K562 (cell line): ENCODE results near the gene SYT3. TPM values are rescaled to one million over a fixed set of nuclear protein-coding genes. Genes with fewer than 3 reads are reported as not detected.
A peak's percentile ranks its signal among the peaks of the same experiment; 100 is the strongest.

Experiments
- BCOR ChIP-seq: fragments of 450-650 bp; IDR thresholded peaks from 2 replicates; pipeline ENCODE4 v1.6.1; 2016
- CBFA2T3 ChIP-seq: fragments of 450-650 bp; IDR thresholded peaks from 2 replicates; pipeline ENCODE4 v1.6.1; 2017
- CBX3 ChIP-seq, 2 experiments: IDR thresholded peaks; 1 replicate in 1 of 2; 2 replicates in 1 of 2; pipeline ENCODE4 v1.6.1; 2012; ENCODE audit warnings: inconsistent platforms in 2 of 2, low read length in 2 of 2, borderline replicate concordance in 1 of 2, control low read depth in 1 of 2
- CHD1 ChIP-seq: fragments of 200-600 bp; sonication (generic); IDR thresholded peaks from one replicate; pipeline ENCODE4 v1.6.1; 2012; ENCODE audit warnings: mild to moderate bottlenecking, moderate library complexity, low read length, inconsistent platforms
- ESRRB ChIP-seq: fragments of 250-450 bp; sonication (Bioruptor Pico); IDR thresholded peaks from 2 replicates; pipeline ENCODE4 v1.5.0; 2020; ENCODE audit warnings: mild to moderate bottlenecking, moderate library complexity, borderline replicate concordance
- FOXA1 ChIP-seq: fragments of 450-650 bp; IDR thresholded peaks from 2 replicates; pipeline ENCODE4 v1.6.1; 2016; ENCODE audit warnings: mild to moderate bottlenecking, borderline replicate concordance
- GTF2E2 ChIP-seq: fragments of 200-800 bp; sonication (Bioruptor generic); IDR thresholded peaks from 2 replicates; pipeline ENCODE4 v1.6.1; 2016; ENCODE audit warnings: missing genetic modification characterization, missing compliant biosample characterization
- KDM5B ChIP-seq: fragments of 200-600 bp; sonication (generic); IDR thresholded peaks from 2 replicates; pipeline ENCODE4 v1.6.1; 2012; ENCODE audit warnings: low read depth, mild to moderate bottlenecking, moderate library complexity, low read length, control low read depth, inconsistent platforms; ENCODE audit not compliant: insufficient replicate concordance
- L3MBTL2 ChIP-seq: fragments of 450-650 bp; IDR thresholded peaks from 2 replicates; pipeline ENCODE4 v1.6.1; 2016; ENCODE audit warnings: mild to moderate bottlenecking, moderate library complexity
- MAFF ChIP-seq: IDR thresholded peaks from 2 replicates; pipeline ENCODE4 v1.6.1; 2012; ENCODE audit warnings: low read length, improper control_type of control experiment
- NR3C1 ChIP-seq: sonication (generic); formaldehyde crosslinking; IDR thresholded peaks from 2 replicates; pipeline ENCODE4 v1.8.1; 2022; ENCODE audit warnings: missing genetic modification reagents
- PML ChIP-seq: IDR thresholded peaks from 2 replicates; pipeline ENCODE4 v1.6.1; 2012; ENCODE audit warnings: low read length, inconsistent platforms
- PTBP1 ChIP-seq: fragments of 200-400 bp; formaldehyde crosslinking; IDR thresholded peaks from 2 replicates; pipeline ENCODE4 v1.6.1; 2017; ENCODE audit warnings: low read depth, low read length
- RAD21 ChIP-seq, 2 experiments: fragments of 250-450 bp in 1 of 2; fragments of 450-650 bp in 1 of 2; sonication (Bioruptor Pico) in 1 of 2; formaldehyde crosslinking in 1 of 2; IDR thresholded peaks in 1 of 2; conservative IDR thresholded peaks in 1 of 2; 2 replicates each; pipeline versions ENCODE4 v1.4.0 to v1.8.0; 2020 to 2022; ENCODE audit warnings: mild to moderate bottlenecking in 2 of 2, moderate library complexity in 1 of 2
- RAD51 ChIP-seq: fragments of 450-650 bp; IDR thresholded peaks from 2 replicates; pipeline ENCODE4 v1.7.1; 2016; ENCODE audit warnings: low read depth, mild to moderate bottlenecking, borderline replicate concordance
- RNF219 ChIP-seq: fragments of 250-450 bp; sonication (Bioruptor Pico); IDR thresholded peaks from 2 replicates; pipeline ENCODE4 v1.5.0; 2022; ENCODE audit warnings: mild to moderate bottlenecking
- SIX5 ChIP-seq, 2 experiments: IDR thresholded peaks; 2 replicates each; pipeline ENCODE4 v1.6.1; 2011; ENCODE audit warnings: low read length in 2 of 2, borderline replicate concordance in 1 of 2, low read depth in 1 of 2, mild to moderate bottlenecking in 1 of 2, moderate library complexity in 1 of 2; ENCODE audit not compliant: insufficient read depth in 1 of 2
- SMARCA5 ChIP-seq: fragments of 450-650 bp; IDR thresholded peaks from 2 replicates; pipeline ENCODE4 v1.6.1; 2016
- SMARCB1 ChIP-seq: IDR thresholded peaks from 2 replicates; pipeline ENCODE4 v1.6.1; 2011; ENCODE audit warnings: improper control_type of control experiment, low read depth; ENCODE audit not compliant: insufficient read length
- SRSF9 ChIP-seq: fragments of 200-400 bp; formaldehyde crosslinking; IDR thresholded peaks from 2 replicates; pipeline ENCODE4 v1.6.1; 2017; ENCODE audit warnings: low read depth, low read length, borderline replicate concordance
- USF2 ChIP-seq: sonication (generic); formaldehyde crosslinking; IDR thresholded peaks from 2 replicates; pipeline ENCODE4 v1.5.0; 2020; ENCODE audit warnings: missing genetic modification reagents
- YY1 ChIP-seq, 3 experiments: IDR thresholded peaks; 2 replicates each; pipeline ENCODE4 v1.6.1; 2011; ENCODE audit warnings: low read length in 2 of 3, mild to moderate bottlenecking in 2 of 3, moderate library complexity in 2 of 3, borderline replicate concordance in 1 of 3, control low read depth in 1 of 3, low read depth in 1 of 3; ENCODE audit not compliant: insufficient read depth in 3 of 3, insufficient replicate concordance in 2 of 3, control insufficient read depth in 1 of 3, insufficient read length in 1 of 3; ENCODE audit errors: extremely low read depth in 1 of 3
- ZEB2 ChIP-seq: fragments of 450-650 bp; IDR thresholded peaks from 2 replicates; pipeline ENCODE4 v1.6.1; 2016
- ZNF253 ChIP-seq: fragments of 250-450 bp; sonication (Bioruptor Pico); conservative IDR thresholded peaks from 2 replicates; pipeline ENCODE4 v1.6.1; 2021; ENCODE audit warnings: mild to moderate bottlenecking
- ZNF280A ChIP-seq: fragments of 450-650 bp; IDR thresholded peaks from 2 replicates; pipeline ENCODE4 v1.6.1; 2018; ENCODE audit warnings: mild to moderate bottlenecking, low read depth; ENCODE audit not compliant: partially characterized antibody
- ZNF778 ChIP-seq: fragments of 450-650 bp; formaldehyde crosslinking; IDR thresholded peaks from 2 replicates; pipeline ENCODE4 v1.4.0; 2020; ENCODE audit warnings: mild to moderate bottlenecking, moderate library complexity
- polyA plus RNA-seq, 8 experiments: library from polyadenylated mRNA; depleted of rRNA in 4 of 8; stranded (reverse) in 5 of 8; unstranded in 3 of 8; fragments of >200 nt; fragmentation: Nextera tagmentation in 2 of 8; fragmentation: Illumina TruSeq in 1 of 8; extraction: Ambion mirVana in 2 of 8; extraction: Trizol in 1 of 8; gene quantifications; 2 replicates each; pipeline versions ENCODE4 v1.2.1 to v1.2.3, GENCODE V29; 2011 to 2014; ENCODE audit warnings: inconsistent platforms in 1 of 8, missing spikeins in 1 of 8
- total RNA-seq, 7 experiments: library from RNA; depleted of rRNA in 6 of 7; stranded (reverse); fragments of >200 nt in 6 of 7; fragmentation: Illumina TruSeq in 2 of 7; extraction: Trizol in 2 of 7; gene quantifications; 2 replicates each; pipeline versions ENCODE4 v1.2.1 to v1.2.3, GENCODE V29; 2011 to 2021; ENCODE audit warnings: low replicate concordance in 1 of 7

The SYT3 gene
- total and polyA plus RNA-seq, 9 of the 15 experiments (the other 6 are each of a cell fraction or from before 2014, with no cell fraction given), result 0.36 to 2.0 (median 0.54) TPM; not detected in 2

GRCh38 chr19:50676625-50677197 is 37.0 kb upstream of the SYT3 start (continued):
- TF ChIP-seq NR3C1 (CRISPR knock-in tag), result no peak
- TF ChIP-seq SMARCB1, result no peak
- no peak for TF ChIP-seq PML
- 0 out of 2 replicates have a peak, but pooled peaks have one; percentile 74 for TF ChIP-seq PTBP1
- TF ChIP-seq GTF2E2 (tag), result no peak
- TF ChIP-seq MAFF, result no peak
- no peak for TF ChIP-seq L3MBTL2
- TF ChIP-seq KDM5B, result no peak
- TF ChIP-seq BCOR, result peak; percentile 11; the same call in 1 of the 2 replicates
- TF ChIP-seq ZNF778 (CRISPR knock-in tag), result no peak
- TF ChIP-seq SRSF9, result no peak
- TF ChIP-seq ZNF280A, result no peak
- no peak for TF ChIP-seq ESRRB (CRISPR knock-in tag)
- TF ChIP-seq ZNF253 (CRISPR knock-in tag), result no peak
- no peak for TF ChIP-seq SIX5 (IDR thresholded peaks at IDR 0.05; ENCODE audit: borderline replicate concordance in 1 of 2, insufficient read depth in 1 of 2, low read depth in 1 of 2, low read length in 2 of 2)
- peak; percentile 73 for TF ChIP-seq SMARCA5
- no peak for TF ChIP-seq RAD21 (CRISPR knock-in tag; conservative IDR thresholded peaks at IDR 0.05 in 1 of 2, IDR thresholded peaks at IDR 0.05 in 1 of 2)
- TF ChIP-seq CHD1, result no peak
- TF ChIP-seq ZEB2, result no peak
- TF ChIP-seq CBX3 (IDR thresholded peaks at IDR 0.05; ENCODE audit: borderline replicate concordance in 1 of 2, low read length in 2 of 2), result peak in 1 of 2 experiments; percentile 42; a peak in 1 of 3 replicates
- no peak for TF ChIP-seq RNF219 (CRISPR knock-in tag)
- no peak for TF ChIP-seq YY1 (IDR thresholded peaks at IDR 0.05; ENCODE audit: borderline replicate concordance in 1 of 3, control insufficient read depth in 1 of 3, extremely low read depth in 1 of 3, insufficient read depth in 3 of 3, insufficient read length in 1 of 3, insufficient replicate concordance in 2 of 3, low read depth in 1 of 3, low read length in 2 of 3)
- TF ChIP-seq RAD51, result no peak
- no peak for TF ChIP-seq CBFA2T3
- peak; percentile 14; the same call in 1 of the 2 replicates for TF ChIP-seq USF2 (CRISPR knock-in tag)
- TF ChIP-seq FOXA1, result no peak
